IMR-90 (cell line): ENCODE results near the gene SLC25A40. TPM values are rescaled to one million over a fixed set of nuclear protein-coding genes. Genes with fewer than 3 reads are reported as not detected.
"Not testable (repeated sequence)": the region's sequence is repeated elsewhere in the genome, so short reads cannot be mapped to it uniquely, and the experiment has no call there.

Source experiments
- ATAC-seq: fragments of 200-7000 bp; cut with Tn5 transposase; 2 replicates; pipeline ENCODE4 v1.9.1; 2020; ENCODE audit warnings: low read depth, mild to moderate bottlenecking, moderate library complexity
- BruUV-seq: library from RNA; stranded (reverse); fragments of 400-500 nt; replicated peaks from 2 replicates; lab custom pipeline; 2021; lab: Mats Ljungman, UMichigan
- CTCF ChIA-PET: fragments of 300-600 bp; formaldehyde crosslinking; extraction: SDS; loops from one replicate; lab custom pipeline; 2021; ENCODE audit warnings: antibody characterized with exemption; lab: Yijun Ruan, JAX
- POLR2A ChIA-PET: fragments of 300-600 bp; sonication (Branson Sonifier 250); formaldehyde crosslinking; loops from one replicate; lab custom pipeline; 2022; ENCODE audit warnings: antibody characterized with exemption; ENCODE audit not compliant: unreplicated experiment; lab: Charles Lee
- DNase-seq: peaks from one replicate; pipeline ENCODE4 v3.0.0; 2013
- H2AFZ ChIP-seq: replicated peaks from 2 replicates; pipeline ENCODE3; 2013; ENCODE audit warnings: low read length, mild to moderate bottlenecking; ENCODE audit not compliant: poor library complexity
- H2AK5ac ChIP-seq: 2 replicates; pipeline ENCODE4 v1.6.1; 2013; ENCODE audit warnings: low read depth, low read length, inconsistent platforms
- H2AK9ac ChIP-seq: replicated peaks from 2 replicates; pipeline ENCODE3; 2013; ENCODE audit warnings: mild to moderate bottlenecking, low read depth, low read length, moderate library complexity; ENCODE audit not compliant: poor library complexity
- H2BK120ac ChIP-seq: 2 replicates; pipeline ENCODE4 v1.6.1; 2013; ENCODE audit warnings: low read depth, low read length, inconsistent platforms
- H2BK15ac ChIP-seq: 3 replicates; pipeline ENCODE4 v1.6.1; 2013; ENCODE audit warnings: low read depth, low read length, inconsistent platforms
- H2BK20ac ChIP-seq: 2 replicates; pipeline ENCODE4 v1.6.1; 2013; ENCODE audit warnings: low read depth, mild to moderate bottlenecking, inconsistent platforms, low read length, moderate library complexity
- H2BK5ac ChIP-seq: 2 replicates; pipeline ENCODE4 v1.6.1; 2013; ENCODE audit warnings: mild to moderate bottlenecking, low read depth, low read length, inconsistent platforms; ENCODE audit not compliant: poor library complexity, severe bottlenecking
- H3K14ac ChIP-seq: replicated peaks from 2 replicates; pipeline ENCODE4 v1.6.1; 2013; ENCODE audit warnings: low read depth, low read length, inconsistent platforms
- H3K18ac ChIP-seq: 2 replicates; pipeline ENCODE4 v1.6.1; 2013; ENCODE audit warnings: low read depth, low read length, control low read depth
- H3K23ac ChIP-seq: 2 replicates; pipeline ENCODE4 v1.6.1; 2013; ENCODE audit warnings: low read depth, low read length, inconsistent platforms
- H3K27ac ChIP-seq: 2 replicates; pipeline ENCODE4 v1.5.1; 2013; ENCODE audit warnings: mild to moderate bottlenecking, control low read depth, low read length; ENCODE audit not compliant: insufficient read depth
- H3K27me3 ChIP-seq: 2 replicates; pipeline ENCODE4 v1.6.1; 2013; ENCODE audit warnings: low read length; ENCODE audit not compliant: control insufficient read depth, insufficient read depth
- H3K36me3 ChIP-seq: 2 replicates; pipeline ENCODE4 v1.6.1; 2013; ENCODE audit warnings: low read length, mixed read lengths; ENCODE audit not compliant: control insufficient read depth, insufficient read depth
- H3K4ac ChIP-seq: 2 replicates; pipeline ENCODE4 v1.6.1; 2013; ENCODE audit warnings: low read depth, low read length, inconsistent platforms
- H3K4me1 ChIP-seq: 2 replicates; pipeline ENCODE4 v1.6.1; 2013; ENCODE audit warnings: low read length, mixed read lengths; ENCODE audit not compliant: control insufficient read depth, insufficient read depth
- H3K4me2 ChIP-seq: 2 replicates; pipeline ENCODE4 v1.6.1; 2013; ENCODE audit warnings: low read depth, mild to moderate bottlenecking, control low read depth, low read length, moderate library complexity
- H3K4me3 ChIP-seq: 2 replicates; pipeline ENCODE4 v1.5.1; 2013; ENCODE audit warnings: low read depth, mild to moderate bottlenecking, control low read depth, low read length, moderate library complexity; ENCODE audit not compliant: insufficient read depth
- H3K56ac ChIP-seq: 2 replicates; pipeline ENCODE4 v1.6.1; 2013; ENCODE audit warnings: low read length, inconsistent platforms; ENCODE audit not compliant: insufficient read depth; ENCODE audit errors: extremely low read depth
- H3K79me1 ChIP-seq, 2 experiments: 2 replicates each; pipeline ENCODE4 v1.6.1; 2013; ENCODE audit warnings: low read length in 2 of 2, inconsistent platforms in 1 of 2, low read depth in 1 of 2
- H3K9ac ChIP-seq: 2 replicates; pipeline ENCODE4 v1.6.1; 2013; ENCODE audit warnings: low read depth, low read length, control low read depth
- H3K9me1 ChIP-seq: 2 replicates; pipeline ENCODE4 v1.6.1; 2013; ENCODE audit warnings: low read length, inconsistent platforms; ENCODE audit not compliant: insufficient read depth
- H3K9me3 ChIP-seq: 2 replicates; pipeline ENCODE4 v1.6.1; 2013; ENCODE audit warnings: low read length; ENCODE audit not compliant: control insufficient read depth, insufficient read depth
- H4K20me1 ChIP-seq: 2 replicates; pipeline ENCODE4 v1.6.1; 2013; ENCODE audit warnings: low read length, inconsistent platforms; ENCODE audit not compliant: insufficient read depth
- H4K5ac ChIP-seq: 2 replicates; pipeline ENCODE4 v1.6.1; 2013; ENCODE audit warnings: mild to moderate bottlenecking, low read depth, low read length, control low read depth
- H4K8ac ChIP-seq, 2 experiments: 2 replicates each; pipeline ENCODE4 v1.6.1; 2013; ENCODE audit warnings: low read depth in 2 of 2, low read length in 2 of 2, control low read depth in 1 of 2, inconsistent platforms in 1 of 2
- H4K91ac ChIP-seq: 2 replicates; pipeline ENCODE4 v1.6.1; 2013; ENCODE audit warnings: low read depth, low read length, inconsistent platforms; ENCODE audit not compliant: insufficient read depth
- CEBPB ChIP-seq: IDR thresholded peaks from 2 replicates; pipeline ENCODE4 v1.6.1; 2012; ENCODE audit warnings: low read depth, low read length, improper control_type of control experiment
- FOS ChIP-seq: fragments of 150-350 bp; IDR thresholded peaks from 2 replicates; pipeline ENCODE4 v1.6.1; 2016; ENCODE audit warnings: low read depth, low read length
- MAZ ChIP-seq: IDR thresholded peaks from 2 replicates; pipeline ENCODE4 v1.6.1; 2012; ENCODE audit warnings: low read depth, mild to moderate bottlenecking, low read length, improper control_type of control experiment, moderate library complexity, borderline replicate concordance
- RAD21 ChIP-seq: IDR thresholded peaks from 2 replicates; pipeline ENCODE4 v1.6.1; 2012; ENCODE audit warnings: low read length, improper control_type of control experiment
- USF2 ChIP-seq: fragments of 150-350 bp; IDR thresholded peaks from 2 replicates; pipeline ENCODE4 v1.6.1; 2017; ENCODE audit warnings: mild to moderate bottlenecking, antibody characterized with exemption, low read length, low read depth
- WGBS, 2 experiments: methylation state at CpG; one replicate each; pipeline versions ENCODE4 v1.1.5 to v1.1.7; 2013; ENCODE audit warnings: missing lambda C conversion rate in 2 of 2; ENCODE audit not compliant: insufficient read length in 1 of 2; ENCODE audit errors: extremely low coverage in 2 of 2; 5-methylcytosine and 5-hydroxymethylcytosine counted together
- dilution Hi-C: fragments of 300-500 bp; cut with HindIII; formaldehyde crosslinking; loops from one replicate; pipeline ENCODE4 v1.14.3; 2018; ENCODE audit warnings: low sequenced_read_pairs; ENCODE audit not compliant: unreplicated experiment
- in situ Hi-C: fragments of 300-500 bp; cut with MboI; formaldehyde crosslinking; loops from 3 replicates; pipeline ENCODE4 v1.14.3; 2019; ENCODE audit warnings: low sequenced_read_pairs, inconsistent platforms, mixed read lengths
- intact Hi-C: fragments of 100-400 bp; cut with micrococcal nuclease; formaldehyde crosslinking; loops from 2 replicates; pipeline ENCODE4 v1.10.0; 2022
- polyA plus RNA-seq, 3 experiments: library from polyadenylated mRNA; depleted of rRNA; stranded (reverse); fragments of >200 nt; gene quantifications; 2 replicates each; pipeline ENCODE4 v1.2.3, GENCODE V29; 2012; ENCODE audit warnings: low replicate concordance in 1 of 3
- total RNA-seq: library from RNA; depleted of rRNA; stranded (reverse); fragments of >200 nt; gene quantifications from 2 replicates; pipeline ENCODE4 v1.2.3, GENCODE V29; 2012

Gene SLC25A40
- total and polyA plus RNA-seq, 2 of the 4 experiments (the other 2 are of a cell fraction), result 4.7 to 6.1 TPM

GRCh38 chr7:87874066-87874465 lies 2.1 kb downstream of the SLC25A40 start:
- H2BK5ac ChIP-seq, result no peak overlapping the region
- no peak overlapping the region for H2BK20ac ChIP-seq
- TF ChIP-seq USF2, result no peak
- TF ChIP-seq MAZ, result no peak
- TF ChIP-seq CEBPB, result no peak
- no peak for TF ChIP-seq RAD21
- no peak for TF ChIP-seq FOS
- H4K5ac ChIP-seq, result no peak overlapping the region
- no peak overlapping the region for H3K56ac ChIP-seq
- peaks cover 8 to 28% of the 10 kb centered on the region in 2 experiments for H3K79me1 ChIP-seq
- no peaks in the 10 kb centered on the region for H4K20me1 ChIP-seq
- H3K4ac ChIP-seq, result no peak overlapping the region
- no peak for DNase-seq
- H3K14ac ChIP-seq, result no peak overlapping the region
- H2BK15ac ChIP-seq, result no peak overlapping the region
- H2AK9ac ChIP-seq, result no peak overlapping the region
- H3K27me3 ChIP-seq, result no peaks in the 10 kb centered on the region
- BruUV-seq, result no TSS peak
- no peak overlapping the region for H3K23ac ChIP-seq
- H3K9me3 ChIP-seq, result peaks cover 8% of the 10 kb centered on the region; the same call in 1 of the 2 replicates
- in situ Hi-C loops, result loop anchor here (10.0 kb wide), 1 partner anchor 559 kb away; no protein-coding TSS in a partner anchor
- H4K8ac ChIP-seq, result no peak overlapping the region
- H4K91ac ChIP-seq, result no peak overlapping the region
- intact Hi-C loops, result loop anchor here (10.0 kb wide), 1 partner anchor 719 kb away; the partner anchor contains the start of gene DMTF1
- ChIA-PET CTCF (no interaction called here), POLR2A (no interaction called here)
- H3K4me2 ChIP-seq, result no peak overlapping the region
- H2AFZ ChIP-seq, result no peak overlapping the region
- dilution Hi-C loops, result no loop called here
- no CpG with 5 or more reads among the region's 4 CpGs for WGBS, 2 experiments
- H2BK120ac ChIP-seq, result no peak overlapping the region
- no peak overlapping the region for H2AK5ac ChIP-seq
- ATAC-seq, result no peak
- no peak overlapping the region for H3K9ac ChIP-seq
- no peak overlapping the region for H3K27ac ChIP-seq
- H3K9me1 ChIP-seq, result no peaks in the 10 kb centered on the region
- H3K4me3 ChIP-seq, result no peak overlapping the region
- peaks cover 4% of the 10 kb centered on the region for H3K36me3 ChIP-seq
- no peak overlapping the region for H3K18ac ChIP-seq
- H3K4me1 ChIP-seq, result no peaks in the 10 kb centered on the region

GRCh38 chr7:87873328-87873727 lies 2.8 kb downstream of the SLC25A40 start:
- DNase-seq, H2BK20ac ChIP-seq, H3K27me3 ChIP-seq, H2BK15ac ChIP-seq, H3K9me1 ChIP-seq, H2BK5ac ChIP-seq, POLR2A ChIA-PET, H3K27ac ChIP-seq, H4K91ac ChIP-seq, H3K9ac ChIP-seq, H2BK120ac ChIP-seq, dilution Hi-C loops, BruUV-seq, H3K4me3 ChIP-seq, H3K4me1 ChIP-seq, H4K8ac ChIP-seq, H2AK9ac ChIP-seq, H4K5ac ChIP-seq, CTCF ChIA-PET, H3K23ac ChIP-seq, H3K9me3 ChIP-seq, H2AK5ac ChIP-seq, H3K14ac ChIP-seq, H3K4me2 ChIP-seq, H3K18ac ChIP-seq, H3K36me3 ChIP-seq, ATAC-seq, H3K56ac ChIP-seq, H3K4ac ChIP-seq, H4K20me1 ChIP-seq, H2AFZ ChIP-seq: not testable (repeated sequence)
- H3K79me1 ChIP-seq, result peaks cover 16 to 31% of the 10 kb centered on the region in 2 experiments
- WGBS, 2 experiments, result 94% methylated on average over 3 of the region's 10 CpGs; no CpG with 5 or more reads in 1 of the 2 experiments
- intact Hi-C loops, result loop anchor here (10.0 kb wide), 1 partner anchor 719 kb away; the partner anchor contains the start of gene DMTF1
- in situ Hi-C loops, result loop anchor here (10.0 kb wide), 1 partner anchor 559 kb away; no protein-coding TSS in a partner anchor
